GM10266 (cell line): Measurements from ENCODE around the gene UQCC5.
A peak's percentile ranks its signal among the peaks of the same experiment; 100 is the strongest.

Experiments
- DNase-seq: peaks from one replicate; pipeline ENCODE4 v3.0.0; 2012; ENCODE audit errors: extremely low spot score
- CTCF ChIP-seq: IDR thresholded peaks from 2 replicates; pipeline ENCODE4 v1.5.1; 2012; ENCODE audit warnings: mild to moderate bottlenecking, low read depth; ENCODE audit not compliant: control insufficient read depth, insufficient read depth; ENCODE audit errors: missing control alignments

The UQCC5 gene

GRCh38 chr3:52536369-52537164 lies at the start of gene UQCC5:
Gene UQCC5, plus strand, starts transcription at chr3:52536605. Its CDS starts 151 bp downstream, at chr3:52536756.
- peak; percentile 16 for TF ChIP-seq CTCF
- DNase-seq, result peak; percentile 97

GRCh38 chr3:52487050-52487787 lies 49.2 kb upstream of the UQCC5 start:
- DNase-seq, result no peak
- TF ChIP-seq CTCF, result no peak

- DNase-seq, result no peak
- TF ChIP-seq CTCF, result no peak
These were observed 48.4 kb upstream of the UQCC5 start for GRCh38 chr3:52487788-52488691.

- no peak for TF ChIP-seq CTCF
- no peak for DNase-seq
These were observed 47.7 kb upstream of the UQCC5 start for GRCh38 chr3:52488746-52489145.

- TF ChIP-seq CTCF, result no peak
- no peak for DNase-seq
These were observed 47.0 kb upstream of the UQCC5 start for GRCh38 chr3:52489453-52489852.

GRCh38 chr3:52490035-52490938 lies 46.1 kb upstream of the UQCC5 start:
- TF ChIP-seq CTCF, result no peak
- DNase-seq, result no peak
